Measurements from ENCODE around the gene XRN1.
"Not testable (repeated sequence)": the region's sequence is repeated elsewhere in the genome, so short reads cannot be mapped to it uniquely, and the experiment has no call there.

XRN1 gene, protein sequence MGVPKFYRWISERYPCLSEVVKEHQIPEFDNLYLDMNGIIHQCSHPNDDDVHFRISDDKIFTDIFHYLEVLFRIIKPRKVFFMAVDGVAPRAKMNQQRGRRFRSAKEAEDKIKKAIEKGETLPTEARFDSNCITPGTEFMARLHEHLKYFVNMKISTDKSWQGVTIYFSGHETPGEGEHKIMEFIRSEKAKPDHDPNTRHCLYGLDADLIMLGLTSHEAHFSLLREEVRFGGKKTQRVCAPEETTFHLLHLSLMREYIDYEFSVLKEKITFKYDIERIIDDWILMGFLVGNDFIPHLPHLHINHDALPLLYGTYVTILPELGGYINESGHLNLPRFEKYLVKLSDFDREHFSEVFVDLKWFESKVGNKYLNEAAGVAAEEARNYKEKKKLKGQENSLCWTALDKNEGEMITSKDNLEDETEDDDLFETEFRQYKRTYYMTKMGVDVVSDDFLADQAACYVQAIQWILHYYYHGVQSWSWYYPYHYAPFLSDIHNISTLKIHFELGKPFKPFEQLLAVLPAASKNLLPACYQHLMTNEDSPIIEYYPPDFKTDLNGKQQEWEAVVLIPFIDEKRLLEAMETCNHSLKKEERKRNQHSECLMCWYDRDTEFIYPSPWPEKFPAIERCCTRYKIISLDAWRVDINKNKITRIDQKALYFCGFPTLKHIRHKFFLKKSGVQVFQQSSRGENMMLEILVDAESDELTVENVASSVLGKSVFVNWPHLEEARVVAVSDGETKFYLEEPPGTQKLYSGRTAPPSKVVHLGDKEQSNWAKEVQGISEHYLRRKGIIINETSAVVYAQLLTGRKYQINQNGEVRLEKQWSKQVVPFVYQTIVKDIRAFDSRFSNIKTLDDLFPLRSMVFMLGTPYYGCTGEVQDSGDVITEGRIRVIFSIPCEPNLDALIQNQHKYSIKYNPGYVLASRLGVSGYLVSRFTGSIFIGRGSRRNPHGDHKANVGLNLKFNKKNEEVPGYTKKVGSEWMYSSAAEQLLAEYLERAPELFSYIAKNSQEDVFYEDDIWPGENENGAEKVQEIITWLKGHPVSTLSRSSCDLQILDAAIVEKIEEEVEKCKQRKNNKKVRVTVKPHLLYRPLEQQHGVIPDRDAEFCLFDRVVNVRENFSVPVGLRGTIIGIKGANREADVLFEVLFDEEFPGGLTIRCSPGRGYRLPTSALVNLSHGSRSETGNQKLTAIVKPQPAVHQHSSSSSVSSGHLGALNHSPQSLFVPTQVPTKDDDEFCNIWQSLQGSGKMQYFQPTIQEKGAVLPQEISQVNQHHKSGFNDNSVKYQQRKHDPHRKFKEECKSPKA (N-terminal part only)

DNA sequence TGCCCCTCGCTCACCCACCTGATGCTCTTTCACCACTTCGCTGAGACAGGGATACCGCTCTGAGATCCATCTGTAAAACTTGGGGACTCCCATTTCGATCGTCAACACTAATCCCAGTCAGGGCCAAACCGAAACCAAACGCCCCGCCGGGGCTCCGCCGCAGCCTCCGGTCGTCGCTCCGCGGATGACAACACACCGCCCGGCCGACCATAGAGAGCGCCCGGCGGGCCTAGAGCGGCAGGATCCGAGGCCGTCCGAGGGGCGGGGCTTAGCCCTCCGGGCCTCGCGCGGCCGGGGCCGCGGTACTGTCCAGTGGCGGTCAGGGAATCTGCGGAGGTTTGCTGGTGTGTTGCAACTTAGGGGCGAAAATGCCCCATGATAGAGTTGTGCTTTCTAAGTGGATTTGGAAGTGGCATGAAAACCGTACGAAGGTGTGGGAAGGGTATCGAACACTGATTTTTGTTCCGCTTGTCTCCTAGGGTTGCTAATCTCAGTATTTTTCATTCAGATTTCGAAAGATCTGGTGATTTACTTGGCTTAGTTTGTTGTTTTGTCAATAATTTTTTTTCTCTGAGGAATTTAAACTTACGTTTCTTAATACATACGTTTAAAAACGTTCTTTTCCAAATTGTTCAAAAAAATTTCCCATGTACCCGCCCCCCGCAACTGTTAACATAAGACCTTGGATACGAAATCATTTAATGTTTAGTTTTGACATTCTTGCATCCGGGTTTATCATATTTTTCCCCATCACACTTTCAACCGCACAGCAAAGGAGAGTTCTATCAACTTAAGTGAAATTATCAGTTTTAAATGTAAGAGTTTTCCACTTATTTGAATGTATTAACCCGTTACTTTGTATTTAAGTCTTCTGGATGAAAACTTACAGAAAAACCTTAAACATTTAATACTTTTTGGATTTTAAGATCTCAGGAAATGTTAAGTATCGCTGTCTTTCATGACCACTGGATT is at the start of gene XRN1:
XRN1 (minus strand) TSS at position 186 of the 972 bp plus-strand sequence; CDS start at position 93, 93 bp downstream.
- peak; percentile 85 for DNase-seq (ENCODE audit: low spot score)

DNA sequence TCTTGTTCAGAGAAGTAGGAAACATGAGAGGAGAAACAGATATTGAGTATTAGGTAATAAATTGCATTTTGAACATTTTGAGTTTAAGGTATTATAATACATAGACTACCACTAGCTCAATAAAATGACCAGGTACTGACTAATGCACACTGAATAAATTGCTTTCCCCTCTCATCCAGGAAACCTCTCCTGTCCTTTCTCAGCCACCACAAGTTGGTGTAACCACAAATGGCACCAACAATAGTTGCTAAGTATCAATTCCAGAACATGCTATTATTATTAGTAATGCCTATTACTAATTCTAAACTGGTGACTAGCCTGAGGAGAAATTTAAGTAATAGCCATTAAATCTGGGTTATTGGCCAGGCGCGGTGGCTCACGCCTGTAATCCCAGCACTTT is 47.3 kb upstream of the XRN1 start:
- DNase-seq (ENCODE audit: low spot score), result no peak

DNA sequence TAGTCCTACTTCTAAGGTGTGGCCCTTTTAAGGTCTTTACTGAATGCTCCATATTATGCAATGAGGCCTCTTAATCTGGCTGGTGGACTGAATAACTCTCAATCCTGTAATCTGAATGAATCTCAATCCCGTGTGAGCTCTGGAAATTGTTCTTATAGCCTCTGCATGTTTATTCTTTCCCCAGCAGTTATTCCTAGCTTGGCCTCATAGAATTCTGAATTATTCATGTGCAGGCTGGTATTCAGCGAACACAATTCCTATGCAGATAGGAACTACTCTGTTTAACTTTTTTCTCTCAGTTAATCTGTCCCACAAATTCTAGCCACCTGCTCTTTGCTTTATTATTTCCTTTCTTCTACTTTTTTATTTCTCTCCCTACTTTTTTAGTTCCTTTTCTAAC is 44.3 kb upstream of the XRN1 start:
- no peak for DNase-seq (ENCODE audit: low spot score)

DNA sequence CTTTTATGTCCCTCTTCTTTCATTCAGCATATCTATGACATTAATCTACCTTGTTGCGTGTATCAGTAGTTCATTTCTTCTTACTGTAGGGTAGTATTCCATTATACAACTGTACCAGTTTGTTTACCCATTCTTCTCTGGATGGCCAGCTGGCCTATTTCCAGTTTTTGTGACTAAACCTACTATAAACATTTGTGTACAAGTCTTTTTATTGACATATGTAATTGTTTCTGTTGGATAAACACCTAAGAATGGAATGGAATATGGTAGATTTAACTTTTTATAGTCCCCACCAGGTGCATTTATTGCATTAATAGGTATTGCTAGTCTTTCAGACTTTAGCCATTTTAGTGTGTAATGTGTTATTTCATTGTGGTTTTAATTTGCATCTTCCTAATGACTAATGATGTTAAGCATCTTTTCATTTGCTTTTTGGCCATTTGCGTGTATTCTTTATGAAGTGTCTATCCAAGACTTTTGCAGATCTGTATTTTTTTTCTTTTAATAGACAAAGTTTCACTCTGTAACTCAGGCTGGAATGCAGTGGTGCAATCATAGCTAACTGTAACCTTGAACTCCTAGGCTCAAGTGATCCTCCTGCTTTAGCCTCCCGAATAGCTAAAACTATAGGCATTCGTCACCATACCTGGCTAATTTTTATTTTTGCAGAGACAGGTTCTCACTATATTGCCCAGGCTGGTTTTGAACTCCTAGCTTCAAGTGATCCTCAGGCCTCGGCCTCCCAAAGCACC is 41.9 kb upstream of the XRN1 start:
- no peak for DNase-seq (ENCODE audit: low spot score)

DNA sequence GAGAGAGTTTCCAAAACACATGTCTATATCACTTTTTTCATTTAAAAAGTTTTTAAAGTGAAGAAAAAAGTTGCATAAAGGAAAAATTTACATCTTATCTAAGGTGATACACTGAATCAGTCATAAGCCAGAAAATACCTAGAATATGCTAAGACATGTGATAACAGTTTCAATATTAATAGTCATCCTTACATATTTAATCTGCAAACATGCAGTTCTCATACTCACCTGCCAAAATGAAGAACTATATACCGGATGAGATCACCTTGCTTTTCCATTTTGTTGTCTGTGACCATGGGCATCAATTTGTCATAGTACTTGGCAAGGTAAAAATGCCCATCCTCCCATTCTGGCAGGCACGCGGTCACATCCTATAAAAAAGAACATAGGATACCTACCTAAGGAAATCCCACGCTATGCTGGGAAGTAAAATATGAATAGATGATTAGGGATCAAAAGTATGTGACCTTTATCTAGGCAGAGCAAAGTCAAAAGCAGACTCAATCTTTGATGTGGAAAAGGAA is 37.1 kb upstream of the XRN1 start:
- DNase-seq (ENCODE audit: low spot score), result no peak

DNA sequence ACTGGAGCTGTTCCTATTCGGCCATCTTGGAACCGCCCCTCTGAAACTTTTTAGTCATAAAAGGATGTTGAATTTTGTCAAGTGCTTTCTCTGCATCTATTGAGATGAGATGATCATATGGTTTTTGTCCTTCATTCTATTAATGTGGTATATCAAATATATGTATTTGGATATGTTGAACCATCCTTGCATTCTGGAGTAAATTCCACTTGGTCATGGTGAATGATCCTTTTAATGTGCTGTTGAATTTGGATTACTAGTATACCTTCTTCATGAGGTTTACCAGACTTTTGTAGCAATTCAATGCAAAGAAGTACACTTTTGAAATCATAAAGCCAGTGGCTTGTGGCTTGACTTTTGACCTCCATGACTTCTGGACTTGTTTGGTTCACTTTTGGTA is 33.4 kb upstream of the XRN1 start:
- DNase-seq (ENCODE audit: low spot score), result no peak

DNA sequence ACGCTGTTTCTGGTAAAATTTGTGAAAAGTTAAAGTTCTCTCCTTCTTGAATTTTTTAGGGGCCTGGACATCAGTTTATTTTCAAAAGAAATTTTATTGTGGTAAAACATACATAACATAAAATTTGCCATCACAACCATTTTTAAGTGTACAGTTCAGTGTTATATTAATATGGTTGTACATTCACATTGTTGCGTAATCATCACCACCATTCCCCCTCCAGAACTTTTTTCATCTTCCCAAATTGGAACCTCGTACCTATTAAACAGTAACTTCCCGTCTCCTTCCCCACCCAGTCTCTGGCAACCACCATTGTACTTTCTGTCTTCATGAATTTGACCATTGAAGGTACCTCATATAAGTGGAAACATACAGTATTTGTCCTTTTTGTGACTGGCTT is 23.0 kb upstream of the XRN1 start:
- no peak for DNase-seq (ENCODE audit: low spot score)

DNA sequence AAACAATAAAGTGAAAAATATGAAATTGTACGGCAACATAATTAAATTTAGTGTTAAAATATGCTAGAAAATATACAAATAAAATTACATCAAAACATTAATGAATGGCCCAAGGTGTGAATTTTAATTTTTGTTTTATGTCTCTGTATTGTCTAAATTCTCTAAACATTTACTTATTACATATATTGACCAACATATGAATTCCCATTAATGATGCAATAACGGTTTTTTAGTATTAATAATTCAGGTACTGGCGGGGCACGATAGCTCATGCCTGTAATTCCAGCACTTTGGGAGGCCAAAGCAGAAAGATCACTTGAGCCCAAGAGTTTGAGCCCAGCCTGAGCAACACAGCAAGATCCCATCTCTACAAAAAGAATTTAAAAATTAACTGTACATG is 20.6 kb upstream of the XRN1 start:
- DNase-seq (ENCODE audit: low spot score), result no peak

DNA sequence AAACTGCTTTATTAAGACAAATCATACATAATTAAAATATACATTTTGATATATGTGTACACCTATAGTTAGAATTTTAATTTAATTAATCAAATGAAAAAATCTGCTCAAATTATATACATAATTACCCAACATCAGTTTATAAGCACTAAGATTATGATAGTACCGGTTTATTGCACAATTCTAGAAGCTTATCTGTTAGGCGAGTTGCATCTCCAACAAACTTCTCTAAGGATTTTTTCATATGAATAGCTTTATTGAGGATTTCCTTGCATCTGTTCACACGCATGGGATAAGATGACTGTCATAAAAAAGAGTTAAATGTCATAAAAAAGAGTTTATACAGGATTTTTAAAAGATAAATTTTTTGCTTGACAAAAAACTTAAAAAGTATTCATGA is 19.9 kb upstream of the XRN1 start:
- DNase-seq (ENCODE audit: low spot score), result no peak

DNA sequence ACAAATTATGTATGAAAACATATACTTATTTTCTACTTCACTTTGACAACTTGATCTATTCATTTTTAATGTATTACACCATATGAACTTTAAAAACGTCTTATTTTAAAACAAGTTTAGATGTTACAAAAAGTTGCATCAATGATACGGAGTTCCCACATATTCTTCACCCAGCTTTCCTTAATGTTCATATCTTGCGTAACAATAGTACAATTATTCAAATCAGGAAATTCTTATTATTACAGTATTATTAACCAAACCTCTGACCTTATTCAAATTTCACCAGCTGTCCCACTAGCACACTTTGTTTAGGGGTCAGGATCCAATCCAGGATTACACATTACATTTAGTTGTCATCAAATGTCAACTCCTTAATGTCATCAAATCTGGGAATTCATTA is 12.9 kb upstream of the XRN1 start:
- no peak for DNase-seq (ENCODE audit: low spot score)

DNA sequence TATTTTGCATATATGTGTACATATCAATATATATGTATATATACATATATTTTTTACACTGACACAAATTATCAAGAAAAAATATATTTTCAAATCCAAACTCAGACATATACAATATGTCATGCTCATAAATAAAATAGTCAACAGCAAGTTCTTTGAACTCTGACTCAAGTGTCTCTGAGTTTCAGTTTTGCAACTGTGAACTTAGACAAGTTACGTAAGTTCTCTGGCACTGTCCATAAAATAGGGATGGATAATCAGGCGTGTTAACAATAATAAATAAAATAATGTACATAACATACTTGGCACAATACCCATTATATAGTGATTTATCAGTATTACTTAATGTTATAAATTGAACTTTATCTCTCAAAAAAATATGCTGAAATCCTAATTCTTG is 12.1 kb upstream of the XRN1 start:
- no peak for DNase-seq (ENCODE audit: low spot score)

DNA sequence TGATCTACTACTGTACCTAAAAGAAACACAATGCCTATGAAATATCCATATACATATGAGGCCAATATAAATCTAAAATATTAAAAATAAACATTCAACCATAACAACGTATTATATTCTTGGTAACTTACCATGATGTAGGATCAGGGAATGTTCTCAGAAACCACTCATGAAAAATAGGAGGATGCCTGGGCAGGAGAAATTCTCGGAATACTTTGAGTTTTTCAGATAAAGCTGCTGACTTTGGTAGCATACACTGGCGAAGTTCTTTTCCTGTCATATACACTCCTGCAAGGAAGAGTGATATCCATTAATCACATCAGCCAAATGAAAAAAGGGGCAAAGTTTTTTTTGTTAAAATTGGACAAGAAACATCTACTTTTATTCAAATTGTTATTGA is 11.3 kb upstream of the XRN1 start:
- DNase-seq (ENCODE audit: low spot score), result no peak

DNA sequence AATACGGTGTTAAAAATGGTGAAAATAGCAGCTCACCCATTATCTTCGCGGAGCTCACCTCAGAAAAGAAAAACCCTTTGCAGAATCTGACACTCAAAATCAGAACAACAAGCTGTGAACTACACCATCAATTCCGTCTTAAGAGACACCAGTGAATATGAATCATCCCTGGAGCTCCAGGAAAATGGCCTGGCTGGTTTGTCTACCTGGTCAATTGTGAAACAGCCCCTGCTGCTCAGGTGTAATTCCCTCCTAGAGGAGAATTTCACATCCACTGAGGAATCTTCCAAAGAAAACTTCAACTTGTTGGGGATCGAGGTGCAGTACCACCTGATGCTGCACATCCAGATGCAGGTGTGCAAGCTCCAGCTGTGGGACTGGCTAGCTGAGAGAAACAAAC is 3.0 kb upstream of the XRN1 start:
- no peak for DNase-seq (ENCODE audit: low spot score)

DNA sequence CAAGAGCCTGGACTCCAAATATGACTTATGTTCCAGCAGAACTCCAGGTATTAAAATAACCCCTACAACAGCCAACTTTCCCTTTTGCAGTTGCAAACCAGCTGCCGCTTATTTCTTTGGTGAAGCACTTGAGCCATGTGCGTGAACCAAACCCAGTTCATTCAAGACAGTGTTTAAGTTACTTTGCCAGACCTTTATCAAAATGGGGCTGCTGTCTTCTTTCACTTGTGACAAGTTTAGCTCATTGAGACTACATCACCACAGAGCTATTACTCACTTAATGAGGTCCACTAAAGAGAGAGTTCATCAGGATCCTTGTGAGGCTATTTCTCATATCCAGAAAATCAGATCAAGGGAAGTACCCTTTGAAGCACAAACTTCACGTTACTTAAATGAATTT is 2.4 kb upstream of the XRN1 start:
- DNase-seq (ENCODE audit: low spot score), result no peak

DNA sequence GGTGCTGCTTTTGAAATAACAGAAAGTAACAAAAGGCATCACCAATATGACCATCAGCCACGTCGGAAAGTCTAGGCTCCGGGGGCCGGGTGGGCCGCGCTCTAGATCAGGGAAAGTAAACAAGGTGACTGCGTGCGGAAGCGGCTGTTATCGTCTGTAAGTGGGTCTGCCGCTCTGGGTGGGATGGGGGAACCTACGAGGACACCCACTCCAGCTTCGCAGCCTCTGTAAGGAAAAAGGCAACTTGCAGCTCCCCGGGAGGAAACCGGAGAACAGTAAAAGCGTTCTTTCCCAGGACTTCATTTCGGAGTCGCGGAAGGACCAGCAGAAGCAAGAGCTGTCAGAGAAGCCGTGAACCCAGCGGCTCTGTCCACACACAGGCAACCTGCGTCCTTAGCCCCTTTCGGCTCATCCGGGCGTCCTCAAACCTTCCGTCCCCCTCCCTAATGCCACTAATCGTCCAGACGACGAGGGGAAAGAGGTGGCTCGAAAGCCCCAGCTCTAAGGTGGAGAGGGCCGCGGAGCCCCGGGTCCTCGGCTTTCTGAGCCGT is 461 bp downstream of the XRN1 start:
- DNase-seq (ENCODE audit: low spot score), result peak; percentile 53

DNA sequence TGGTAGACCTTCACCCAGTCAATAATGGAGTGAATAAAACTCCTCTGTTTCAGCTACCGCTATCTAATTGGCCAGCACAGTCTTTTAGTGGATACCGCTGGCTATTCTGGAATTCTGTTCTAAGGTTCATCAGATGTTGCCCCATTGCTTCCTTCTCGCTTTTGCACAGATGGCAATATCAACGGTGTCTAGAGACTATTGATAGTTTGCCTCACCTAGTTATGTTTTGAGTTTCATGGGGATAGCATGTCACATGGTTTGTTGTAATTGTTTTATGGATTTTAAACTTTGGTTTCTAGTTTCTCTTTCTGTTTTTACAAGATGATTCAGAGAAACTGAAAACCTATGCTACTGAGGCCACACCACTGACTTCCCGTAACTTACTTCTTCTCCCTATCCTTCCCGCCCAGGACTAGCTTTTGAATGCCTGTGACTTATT is 2.0 kb downstream of the XRN1 start:
- no peak for DNase-seq (ENCODE audit: low spot score)

DNA sequence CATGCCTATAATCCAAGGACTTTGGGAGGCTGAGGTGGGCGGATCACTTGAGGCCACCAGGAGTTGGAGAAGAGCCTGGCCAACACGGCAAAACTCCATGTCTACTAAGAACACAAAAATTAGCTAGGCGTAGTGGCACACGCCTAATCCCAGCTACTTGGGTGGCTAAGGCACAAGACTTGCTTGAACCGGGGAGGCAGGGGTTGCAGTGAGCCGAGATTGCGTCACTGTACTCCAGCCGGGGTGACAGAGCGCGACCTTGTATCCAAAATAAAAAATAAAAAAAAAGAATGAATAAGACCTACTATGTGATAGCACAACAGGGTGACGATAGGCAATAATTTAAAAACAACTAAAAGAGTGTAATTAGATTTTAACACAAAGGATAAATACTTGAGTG is 3.5 kb downstream of the XRN1 start:
- no peak for DNase-seq (ENCODE audit: low spot score)

DNA sequence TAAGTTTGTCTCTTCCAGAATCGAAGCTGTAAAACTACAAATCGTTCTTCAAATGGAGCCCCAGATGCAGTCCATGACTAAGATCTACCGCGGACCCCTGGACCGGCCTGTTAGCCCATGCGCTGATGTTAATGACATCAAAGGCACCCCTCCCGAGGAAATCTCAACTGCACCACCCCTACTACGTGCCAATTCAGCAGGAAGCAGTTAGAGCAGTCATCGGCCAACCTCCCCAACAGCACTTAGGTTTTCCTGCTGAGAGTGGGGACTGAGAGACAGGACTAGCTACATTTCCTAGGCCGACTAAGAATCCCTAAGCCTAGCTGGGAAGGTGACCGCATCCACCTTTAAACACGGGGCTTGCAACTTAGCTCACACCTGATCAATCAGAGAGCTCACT is 4.8 kb downstream of the XRN1 start:
- DNase-seq (ENCODE audit: low spot score), result not testable (repeated sequence)

DNA sequence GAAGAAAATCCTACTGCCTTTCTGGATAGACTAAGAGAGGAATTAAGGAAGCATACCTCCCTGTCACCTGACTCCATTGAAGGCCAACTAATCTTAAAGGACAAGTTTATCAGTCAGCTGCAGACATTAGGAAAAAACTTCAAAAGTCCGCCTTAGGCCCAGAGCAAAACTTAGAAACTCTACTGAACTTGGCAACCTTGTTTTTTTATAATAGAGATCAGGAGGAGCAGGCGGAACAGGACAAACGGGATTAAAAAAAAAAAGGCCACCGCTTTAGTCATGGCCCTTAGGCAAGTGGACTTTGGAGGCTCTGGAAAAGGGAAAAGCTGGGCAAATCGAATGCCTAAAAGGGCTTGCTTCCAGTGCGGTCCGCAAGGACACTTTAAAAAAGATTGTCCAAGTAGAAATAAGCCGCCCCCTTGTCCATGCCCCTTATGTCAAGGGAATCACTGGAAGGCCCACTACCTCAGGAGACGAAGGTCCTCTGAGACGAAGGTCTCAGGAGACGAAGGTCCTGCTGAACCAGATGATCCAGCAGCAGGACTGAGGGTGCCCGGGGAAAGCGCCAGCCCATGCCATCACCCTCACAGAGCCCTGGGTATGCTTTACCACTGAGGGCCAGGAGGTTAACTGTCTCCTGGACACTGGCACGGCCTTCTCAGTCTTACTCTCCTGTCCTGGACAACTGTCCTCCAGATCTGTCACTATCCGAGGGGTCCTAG is 8.2 kb downstream of the XRN1 start:
- DNase-seq (ENCODE audit: low spot score), result not testable (repeated sequence)
